Keratinocyte (primary cell): ENCODE data around the gene KIAA1755. TPM values are rescaled to one million over a fixed set of nuclear protein-coding genes. Genes with fewer than 3 reads are reported as not detected.

Experiments used
- DNase-seq: peaks from one replicate; pipeline ENCODE4 v3.0.0-alpha.2; 2011; ENCODE audit warnings: low read depth, missing footprints, low spot score
- FAIRE-seq: peaks from 2 replicates; lab custom pipeline; 2011; peaks lifted over from hg19 to GRCh38; lab: Jason Lieb, UNC
- H2AFZ ChIP-seq: 2 replicates; pipeline ENCODE4 v1.6.0; 2012; ENCODE audit warnings: low read length, control low read depth, inconsistent platforms; ENCODE audit not compliant: control insufficient read depth
- H3K27ac ChIP-seq: 2 replicates; pipeline ENCODE4 v1.5.1; 2011; ENCODE audit warnings: low read length; ENCODE audit not compliant: control insufficient read depth, insufficient read depth
- H3K27me3 ChIP-seq: 3 replicates; pipeline ENCODE4 v1.6.0; 2011; ENCODE audit warnings: low read length; ENCODE audit not compliant: control insufficient read depth, insufficient read depth; ENCODE audit errors: extremely low read depth
- H3K36me3 ChIP-seq, 2 experiments: 2 replicates in 1 of 2; 3 replicates in 1 of 2; pipeline ENCODE4 v1.5.1; 2011; ENCODE audit warnings: low read length in 2 of 2, mild to moderate bottlenecking in 1 of 2; ENCODE audit not compliant: control insufficient read depth in 2 of 2, insufficient read depth in 2 of 2; ENCODE audit errors: extremely low read depth in 1 of 2
- H3K4me1 ChIP-seq: 3 replicates; pipeline ENCODE4 v1.5.1; 2011; ENCODE audit warnings: low read length; ENCODE audit not compliant: control insufficient read depth, insufficient read depth; ENCODE audit errors: extremely low read depth
- H3K4me2 ChIP-seq: 3 replicates; pipeline ENCODE4 v1.6.0; 2011; ENCODE audit warnings: low read depth, low read length; ENCODE audit not compliant: control insufficient read depth, insufficient read depth; ENCODE audit errors: extremely low read depth
- H3K4me3 ChIP-seq, 3 experiments: fragments of 200-600 bp in 1 of 3; sonication (generic) in 1 of 3; 2 replicates in 2 of 3; 3 replicates in 1 of 3; pipeline ENCODE4 v1.5.1; 2011 to 2016; ENCODE audit warnings: low read length in 3 of 3, mild to moderate bottlenecking in 3 of 3, control low read depth in 2 of 3, inconsistent platforms in 1 of 3, low read depth in 1 of 3, mixed read lengths in 1 of 3, mixed run types in 1 of 3, moderate library complexity in 1 of 3; ENCODE audit not compliant: control insufficient read depth in 2 of 3, insufficient read depth in 2 of 3; ENCODE audit errors: extremely low read depth in 1 of 3
- H3K79me2 ChIP-seq: 2 replicates; pipeline ENCODE4 v1.6.0; 2012; ENCODE audit warnings: low read length; ENCODE audit not compliant: control insufficient read depth, insufficient read depth
- H3K9ac ChIP-seq: 3 replicates; pipeline ENCODE4 v1.6.0; 2011; ENCODE audit warnings: low read length; ENCODE audit not compliant: control insufficient read depth, insufficient read depth; ENCODE audit errors: extremely low read depth
- H3K9me1 ChIP-seq: 3 replicates; pipeline ENCODE4 v1.6.0; 2011; ENCODE audit warnings: low read length; ENCODE audit not compliant: control insufficient read depth, insufficient read depth; ENCODE audit errors: extremely low read depth
- H3K9me3 ChIP-seq: 2 replicates; pipeline ENCODE4 v1.5.1; 2012; ENCODE audit warnings: low read depth, low read length; ENCODE audit not compliant: control insufficient read depth
- H4K20me1 ChIP-seq: 3 replicates; pipeline ENCODE4 v1.6.0; 2011; ENCODE audit warnings: low read length; ENCODE audit not compliant: control insufficient read depth, insufficient read depth; ENCODE audit errors: extremely low read depth
- EZH2 ChIP-seq: IDR thresholded peaks from one replicate; pipeline ENCODE4 v1.6.1; 2012; ENCODE audit warnings: inconsistent platforms, mild to moderate bottlenecking, low read length, moderate library complexity
- dilution Hi-C: fragments of 300-500 bp; cut with MboI; formaldehyde crosslinking; loops from one replicate; pipeline ENCODE4 v1.7.0; 2020; ENCODE audit warnings: low sequenced_read_pairs; ENCODE audit not compliant: extremely low pct_ligation_motif_present
- polyA plus RNA-seq, 5 experiments: library from polyadenylated mRNA; depleted of rRNA in 3 of 5; stranded (reverse) in 3 of 5; stranded (forward) in 1 of 5; unstranded in 1 of 5; fragments of >200 nt; gene quantifications; 1 replicate in 1 of 5; 2 replicates in 3 of 5; 3 replicates in 1 of 5; pipeline versions ENCODE4 v1.2.1 to v1.2.3, GENCODE V29; 2011 to 2012; ENCODE audit warnings: missing spikeins in 2 of 5, low read depth in 1 of 5, low replicate concordance in 1 of 5
- TF ChIP-seq, protein P1 (sequence below), 3 experiments: IDR thresholded peaks in 1 of 3; conservative IDR thresholded peaks in 1 of 3; optimal IDR thresholded peaks in 1 of 3; 2 replicates in 2 of 3; 3 replicates in 1 of 3; pipeline versions ENCODE3 to v1.5.1; 2011; ENCODE audit warnings: low read length in 3 of 3, mild to moderate bottlenecking in 3 of 3, moderate library complexity in 2 of 3, control low read depth in 1 of 3, inconsistent platforms in 1 of 3; ENCODE audit not compliant: insufficient read depth in 2 of 3; ENCODE audit errors: extremely low read depth in 1 of 3

KIAA1755 gene
- polyA plus RNA-seq, 1 donor (not counting 4 experiments of a cell fraction or from before 2014, with no cell fraction given), result not detected

DNA sequence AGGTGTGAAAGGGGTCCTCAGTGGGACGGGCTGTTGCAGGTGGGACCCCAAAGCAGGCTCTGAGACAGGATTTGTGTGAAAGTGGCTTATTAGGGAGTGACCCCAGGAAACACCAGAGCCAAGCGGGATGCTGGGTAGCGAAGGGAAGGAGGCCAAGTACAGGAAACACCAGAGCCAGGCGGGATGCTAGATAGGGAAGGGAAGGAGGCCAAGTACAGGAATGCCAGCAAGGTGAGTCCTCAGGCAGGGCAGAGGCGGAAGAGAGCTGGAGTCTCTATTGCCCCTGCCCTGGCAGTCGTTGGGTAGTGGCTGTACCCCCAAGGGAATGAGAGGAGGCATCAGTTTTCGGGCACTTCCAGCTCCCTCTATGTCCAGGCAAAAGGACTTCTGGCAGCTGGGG, 65.0 kb downstream of the KIAA1755 start:
- Histone ChIP-seq H2AFZ (no peak overlapping the region), H3K4me2 (no peak overlapping the region), H3K9me1 (no peaks in the 10 kb centered on the region), H3K9ac (no peak overlapping the region), H3K27ac (no peak overlapping the region), H3K9me3 (no peaks in the 10 kb centered on the region), H3K27me3 (no peaks in the 10 kb centered on the region), H4K20me1 (no peaks in the 10 kb centered on the region), H3K79me2 (no peaks in the 10 kb centered on the region), H3K36me3 (no peaks in the 10 kb centered on the region), H3K4me3 (no peak overlapping the region), H3K4me1 (peaks cover 30% of the 10 kb centered on the region)
- dilution Hi-C loops, result no loop called here
- DNase-seq, result no peak
- no peak for TF ChIP-seq EZH2
- TF ChIP-seq, protein P1, sequence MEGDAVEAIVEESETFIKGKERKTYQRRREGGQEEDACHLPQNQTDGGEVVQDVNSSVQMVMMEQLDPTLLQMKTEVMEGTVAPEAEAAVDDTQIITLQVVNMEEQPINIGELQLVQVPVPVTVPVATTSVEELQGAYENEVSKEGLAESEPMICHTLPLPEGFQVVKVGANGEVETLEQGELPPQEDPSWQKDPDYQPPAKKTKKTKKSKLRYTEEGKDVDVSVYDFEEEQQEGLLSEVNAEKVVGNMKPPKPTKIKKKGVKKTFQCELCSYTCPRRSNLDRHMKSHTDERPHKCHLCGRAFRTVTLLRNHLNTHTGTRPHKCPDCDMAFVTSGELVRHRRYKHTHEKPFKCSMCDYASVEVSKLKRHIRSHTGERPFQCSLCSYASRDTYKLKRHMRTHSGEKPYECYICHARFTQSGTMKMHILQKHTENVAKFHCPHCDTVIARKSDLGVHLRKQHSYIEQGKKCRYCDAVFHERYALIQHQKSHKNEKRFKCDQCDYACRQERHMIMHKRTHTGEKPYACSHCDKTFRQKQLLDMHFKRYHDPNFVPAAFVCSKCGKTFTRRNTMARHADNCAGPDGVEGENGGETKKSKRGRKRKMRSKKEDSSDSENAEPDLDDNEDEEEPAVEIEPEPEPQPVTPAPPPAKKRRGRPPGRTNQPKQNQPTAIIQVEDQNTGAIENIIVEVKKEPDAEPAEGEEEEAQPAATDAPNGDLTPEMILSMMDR (optimal IDR thresholded peaks at IDR 0.05 in 1 of 3, IDR thresholded peaks at IDR 0.05 in 1 of 3, conservative IDR thresholded peaks at IDR 0.05 in 1 of 3; ENCODE audit: extremely low read depth in 1 of 3, insufficient read depth in 2 of 3, low read length in 3 of 3), result no peak
- FAIRE-seq, result no peak

DNA sequence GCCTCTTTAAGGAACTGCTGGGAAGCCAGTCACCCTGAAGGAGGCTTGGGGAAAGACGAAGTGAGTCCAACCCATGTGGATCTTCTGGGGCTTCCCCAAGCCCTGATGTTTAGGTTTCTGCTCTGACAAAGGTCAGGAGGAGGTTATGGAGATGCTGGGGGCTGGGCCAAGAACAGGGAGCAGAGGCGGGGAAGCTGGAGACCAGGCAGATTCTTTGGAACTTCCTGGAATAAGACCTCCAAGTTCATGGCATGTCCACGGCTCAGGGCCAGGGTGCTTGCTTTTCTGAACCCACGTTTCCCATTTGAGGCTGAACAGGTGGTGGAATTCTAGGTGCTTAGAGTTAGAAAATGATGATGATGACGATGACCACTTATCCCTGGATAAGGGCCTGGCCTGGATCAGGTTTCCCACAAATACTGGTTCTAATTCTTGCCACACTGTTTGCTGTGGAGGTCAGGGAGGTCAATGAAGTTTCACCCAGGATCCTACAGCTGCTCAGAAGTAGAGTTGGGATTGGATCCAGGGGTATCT, 65.5 kb downstream of the KIAA1755 start:
- Histone ChIP-seq H3K27ac (no peak overlapping the region), H2AFZ (no peak overlapping the region), H3K4me3 (no peak overlapping the region), H4K20me1 (no peaks in the 10 kb centered on the region), H3K9me3 (no peaks in the 10 kb centered on the region), H3K36me3 (no peaks in the 10 kb centered on the region), H3K4me1 (peaks cover 30% of the 10 kb centered on the region), H3K9ac (no peak overlapping the region), H3K9me1 (no peaks in the 10 kb centered on the region), H3K79me2 (no peaks in the 10 kb centered on the region), H3K4me2 (no peak overlapping the region), H3K27me3 (no peaks in the 10 kb centered on the region)
- FAIRE-seq (no peak), DNase-seq (no peak)
- dilution Hi-C loops, result no loop called here
- TF ChIP-seq, protein P1 (optimal IDR thresholded peaks at IDR 0.05 in 1 of 3, IDR thresholded peaks at IDR 0.05 in 1 of 3, conservative IDR thresholded peaks at IDR 0.05 in 1 of 3; ENCODE audit: extremely low read depth in 1 of 3, insufficient read depth in 2 of 3, low read length in 3 of 3), result no peak
- no peak for TF ChIP-seq EZH2
